Measurements from ENCODE around the gene FCGR2B. TPM values are rescaled to one million over a fixed set of nuclear protein-coding genes. Genes with fewer than 3 reads are reported as not detected.
"Not testable (repeated sequence)": the region's sequence is repeated elsewhere in the genome, so short reads cannot be mapped to it uniquely, and the experiment has no call there.

The FCGR2B gene
- total and polyA plus RNA-seq, 11 donors: 2.5 to 51.6 (median 5.5) TPM

- H3K4me1 ChIP-seq: peaks cover 0 to 11% (median 0%) of the 10 kb centered on the region in 12 donors
- ATAC-seq: peak in 3 of 4 donors; percentile 52 to 79 (median 79)
- intact Hi-C loops (cut with DNase I); DNase-seq; H3K9me3 ChIP-seq; H3K27me3 ChIP-seq; H3K4me3 ChIP-seq; H3K36me3 ChIP-seq: not testable (repeated sequence)
- 60 to 75% (median 71%) methylated on average over 1 of the region's 1 CpG; no CpG with 5 or more reads in 1 of the 4 donors for WGBS, 4 donors
- H3K27ac ChIP-seq: peak overlapping the region in 1 of 12 donors; percentile 83
- TF ChIP-seq CTCF (IDR thresholded peaks at IDR 0.05): peak in 3 of 12 donors; percentile 10 to 15 (median 11)
Observed at GRCh38 chr1:161642697-161643096, 20.2 kb upstream of the FCGR2B start.

GRCh38 chr1:161643481-161644208 lies 19.3 kb upstream of the FCGR2B start:
- peak overlapping the region in 2 of 12 donors; percentile 17 to 83 for H3K27ac ChIP-seq
- ATAC-seq: peak in 3 of 4 donors; percentile 49 to 82 (median 79)

GRCh38 chr1:161644855-161645254 lies 18.1 kb upstream of the FCGR2B start:
- not testable (repeated sequence) for H3K27me3 ChIP-seq
- 44 to 55% (median 48%) methylated on average over 1 of the region's 1 CpG for WGBS, 4 donors

More at GRCh38 chr1:161643481-161644208, 19.3 kb upstream of the FCGR2B start:
- H3K4me3 ChIP-seq; H3K9me3 ChIP-seq; intact Hi-C loops (cut with DNase I); H3K36me3 ChIP-seq; DNase-seq; H3K27me3 ChIP-seq: not testable (repeated sequence)
- H3K4me1 ChIP-seq: peaks cover 0 to 11% (median 0%) of the 10 kb centered on the region in 12 donors
- WGBS, 4 donors: 80 to 88% (median 83%) methylated on average over 3 to 5 of the region's 5 CpGs

GRCh38 chr1:161647507-161648360 lies 15.2 kb upstream of the FCGR2B start:
- H3K36me3 ChIP-seq, H3K27ac ChIP-seq, H3K4me3 ChIP-seq, H3K9me3 ChIP-seq, DNase-seq, H3K27me3 ChIP-seq: not testable (repeated sequence)
- intact Hi-C loops (cut with DNase I): loop anchor here in 6 of 10 donors (2.0 to 5.0 kb wide), 3 partner anchors 90 to 95 kb away; no protein-coding TSS in a partner anchor
- TF ChIP-seq CTCF (IDR thresholded peaks at IDR 0.05): peak; percentile 27 to 63 (median 40)
- H3K4me1 ChIP-seq: peaks cover 0 to 11% (median 0%) of the 10 kb centered on the region in 12 donors
- peak in 3 of 4 donors; percentile 53 to 66 (median 64) for ATAC-seq
- WGBS, 4 donors: 53 to 67% (median 57%) methylated on average over 11 of the region's 13 CpGs

More at GRCh38 chr1:161644855-161645254, 18.1 kb upstream of the FCGR2B start:
- H3K4me1 ChIP-seq: peaks cover 0 to 11% (median 0%) of the 10 kb centered on the region in 12 donors
- not testable (repeated sequence) for ATAC-seq, H3K4me3 ChIP-seq, H3K9me3 ChIP-seq, DNase-seq, H3K36me3 ChIP-seq
- H3K27ac ChIP-seq: peak overlapping the region in 1 of 12 donors; percentile 83
- intact Hi-C loops (cut with DNase I): loop anchor here in 4 of 10 donors (5.0 kb wide), 2 partner anchors 92 to 97 kb away; no protein-coding TSS in a partner anchor

DNA sequence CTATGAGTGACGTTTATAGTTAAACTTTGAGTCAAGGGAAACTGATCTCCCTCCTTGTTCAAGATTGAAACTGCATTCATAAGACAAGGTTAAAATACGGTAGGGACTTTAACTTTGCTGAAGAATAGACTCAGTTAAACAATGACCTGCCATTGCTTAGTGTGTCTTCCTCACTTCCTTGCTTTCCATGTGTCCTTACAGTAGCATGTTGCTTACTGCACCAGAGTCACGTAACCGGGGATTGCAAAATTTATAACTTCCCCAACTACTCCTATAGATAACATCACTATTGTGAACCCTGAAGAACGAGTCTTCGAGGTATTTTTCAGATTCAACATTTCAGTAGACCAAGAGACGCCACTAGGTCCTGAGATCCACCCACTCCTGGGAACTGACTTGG lies 9.4 kb upstream of the FCGR2B start:
- H3K27me3 ChIP-seq; H3K36me3 ChIP-seq; DNase-seq; H3K4me3 ChIP-seq; H3K27ac ChIP-seq; intact Hi-C loops (cut with DNase I); H3K4me1 ChIP-seq; H3K9me3 ChIP-seq: not testable (repeated sequence)
- WGBS, 4 donors: 49 to 67% (median 62%) methylated on average over 2 of the region's 7 CpGs
- peak in 2 of 4 donors; percentile 53 to 61 for ATAC-seq

DNA sequence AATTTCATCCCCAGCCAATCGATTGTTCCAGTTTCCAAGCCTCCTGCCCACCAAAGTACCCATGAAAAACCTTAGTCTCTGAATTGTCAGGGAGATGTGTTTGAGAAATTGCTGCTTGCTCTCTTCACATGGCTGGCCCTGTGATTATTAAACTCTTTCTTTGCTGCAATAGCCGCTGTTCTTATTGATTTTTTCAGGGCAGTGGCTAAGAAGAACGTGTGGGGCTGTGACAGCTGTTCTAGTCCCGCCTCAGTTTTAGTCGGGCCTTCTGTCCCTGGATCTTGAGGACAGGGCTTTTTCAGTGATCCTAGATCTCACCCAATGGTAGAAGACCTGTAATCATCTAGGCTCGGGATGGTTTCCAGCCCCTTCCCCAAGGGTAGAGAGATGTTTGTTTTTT lies 9.0 kb upstream of the FCGR2B start:
- 48 to 67% (median 60%) methylated on average over 4 to 6 of the region's 6 CpGs for WGBS, 4 donors
- H3K9me3 ChIP-seq; ATAC-seq; H3K27me3 ChIP-seq; H3K4me1 ChIP-seq; DNase-seq; H3K27ac ChIP-seq; H3K36me3 ChIP-seq; H3K4me3 ChIP-seq; intact Hi-C loops (cut with DNase I): not testable (repeated sequence)

GRCh38 chr1:161658524-161658923 lies 4.4 kb upstream of the FCGR2B start:
- H3K4me3 ChIP-seq; DNase-seq; H3K27ac ChIP-seq; H3K9me3 ChIP-seq; intact Hi-C loops (cut with DNase I); H3K36me3 ChIP-seq; H3K4me1 ChIP-seq; H3K27me3 ChIP-seq: not testable (repeated sequence)
- peak in 2 of 4 donors; percentile 55 to 65 for ATAC-seq

GRCh38 chr1:161661660-161662311 lies 1.2 kb upstream of the FCGR2B start:
- ATAC-seq: peak in 2 of 4 donors; percentile 13 to 33
- DNase-seq; H3K4me1 ChIP-seq; H3K9me3 ChIP-seq; H3K27me3 ChIP-seq; H3K27ac ChIP-seq; intact Hi-C loops (cut with DNase I); H3K36me3 ChIP-seq; H3K4me3 ChIP-seq: not testable (repeated sequence)
- WGBS, 4 donors: 47 to 49% methylated on average over 3 of the region's 9 CpGs; no CpG with 5 or more reads in 2 of the 4 donors
